ENCODE results near the gene TYRP1.

Gene TYRP1

DNA sequence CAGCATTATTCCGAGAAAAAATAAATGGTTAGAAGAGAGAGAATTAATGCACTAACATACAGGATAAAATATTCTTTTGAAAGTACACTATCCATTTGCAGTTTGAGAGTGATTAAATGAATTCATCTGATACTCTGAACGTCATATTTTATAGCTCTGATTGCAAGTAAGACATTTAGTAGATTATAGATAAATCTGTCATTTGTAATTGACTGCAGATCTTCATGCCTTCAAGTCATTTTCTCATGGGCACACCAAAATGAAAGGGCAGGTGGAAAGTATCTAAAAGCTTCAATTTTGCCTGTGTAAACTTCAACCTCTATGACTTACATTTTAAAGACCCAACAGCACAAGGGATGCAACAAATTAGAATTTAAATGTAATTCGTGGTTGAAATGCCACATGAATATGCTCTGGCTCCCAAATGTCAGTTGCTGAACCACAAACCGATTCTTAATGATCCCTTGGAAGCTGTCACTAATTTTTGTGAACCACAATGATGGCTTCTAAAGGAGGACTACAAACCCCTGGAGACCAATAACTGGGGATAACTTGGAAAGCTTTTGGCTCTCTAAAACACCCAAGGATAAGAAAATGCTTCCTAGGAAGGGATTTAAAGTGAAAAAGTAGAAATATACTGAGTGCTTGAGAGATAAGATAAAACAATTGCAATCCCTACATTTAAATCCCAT lies 3.9 kb downstream of the TYRP1 start:
- no peak for DNase-seq (ENCODE audit: low read depth)

DNA sequence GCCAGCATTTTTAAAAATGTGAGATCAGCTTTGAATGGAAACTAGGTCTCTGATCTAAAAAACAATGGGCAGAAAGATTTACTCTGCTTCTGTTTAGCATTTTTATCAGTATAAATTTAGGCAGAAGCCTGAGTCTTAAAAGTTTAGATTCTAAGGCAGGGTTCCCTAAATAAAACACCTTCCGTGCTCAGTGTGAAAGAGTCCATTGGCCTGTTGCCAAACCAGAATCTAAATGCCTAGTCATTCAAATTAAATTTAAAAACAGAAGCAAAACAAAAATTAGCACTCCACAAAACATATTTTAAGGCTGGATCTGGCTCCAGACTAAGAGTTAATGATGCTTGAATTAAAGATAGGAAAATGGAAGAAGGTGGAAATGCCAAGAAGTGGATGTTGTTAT lies 4.5 kb downstream of the TYRP1 start:
- no peak for DNase-seq (ENCODE audit: low read depth)

DNA sequence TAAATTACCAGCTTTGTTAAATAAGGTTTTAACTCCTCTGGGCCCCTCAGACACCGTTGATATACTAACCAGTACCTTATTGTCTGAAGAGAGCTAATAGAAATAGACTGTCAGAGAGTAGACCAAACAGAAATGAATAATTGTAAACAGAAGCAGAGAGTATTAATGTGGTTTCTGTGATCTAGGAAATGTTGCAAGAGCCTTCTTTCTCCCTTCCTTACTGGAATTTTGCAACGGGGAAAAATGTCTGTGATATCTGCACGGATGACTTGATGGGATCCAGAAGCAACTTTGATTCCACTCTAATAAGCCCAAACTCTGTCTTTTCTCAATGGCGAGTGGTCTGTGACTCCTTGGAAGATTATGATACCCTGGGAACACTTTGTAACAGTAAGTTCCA lies 5.1 kb downstream of the TYRP1 start:
- no peak for DNase-seq (ENCODE audit: low read depth)

DNA sequence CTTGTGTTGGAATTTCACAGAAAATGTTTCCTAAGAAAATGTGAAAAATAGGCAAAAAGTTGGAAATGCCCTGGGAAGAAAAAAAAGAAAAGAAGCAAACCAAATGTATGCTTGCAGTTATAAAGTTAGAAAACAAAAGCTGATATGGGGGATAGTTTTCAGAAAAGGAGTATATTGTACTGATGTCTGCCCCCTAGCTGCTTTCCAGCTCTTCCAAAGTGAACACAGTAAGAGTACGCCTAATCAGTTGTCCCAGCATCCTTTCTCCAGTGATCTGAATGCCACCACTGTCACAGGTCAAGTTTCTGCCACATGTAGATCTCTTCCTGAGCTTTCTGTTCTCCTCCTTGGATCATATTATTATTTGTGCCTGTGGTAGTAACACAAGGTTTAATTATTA lies 5.8 kb downstream of the TYRP1 start:
- no peak for DNase-seq (ENCODE audit: low read depth)

DNA sequence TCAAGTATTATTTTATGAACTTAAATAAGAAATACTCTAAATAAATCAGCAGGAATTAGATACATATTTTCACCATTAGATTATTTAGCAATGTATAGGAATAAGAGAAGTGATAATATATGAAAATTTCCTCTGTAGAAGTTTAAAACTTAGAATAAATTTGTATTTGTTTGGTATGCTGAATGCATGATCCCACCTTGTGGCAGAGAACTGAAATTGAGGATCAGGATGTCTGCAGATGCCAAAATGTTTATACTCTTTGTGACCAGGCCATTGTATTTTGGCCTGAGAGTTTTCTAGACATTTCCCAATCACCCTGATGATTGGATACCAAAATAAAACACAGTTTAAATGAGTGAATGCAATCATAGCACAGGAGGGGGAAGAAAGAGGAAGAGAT lies 6.3 kb downstream of the TYRP1 start:
- no peak for DNase-seq (ENCODE audit: low read depth)

DNA sequence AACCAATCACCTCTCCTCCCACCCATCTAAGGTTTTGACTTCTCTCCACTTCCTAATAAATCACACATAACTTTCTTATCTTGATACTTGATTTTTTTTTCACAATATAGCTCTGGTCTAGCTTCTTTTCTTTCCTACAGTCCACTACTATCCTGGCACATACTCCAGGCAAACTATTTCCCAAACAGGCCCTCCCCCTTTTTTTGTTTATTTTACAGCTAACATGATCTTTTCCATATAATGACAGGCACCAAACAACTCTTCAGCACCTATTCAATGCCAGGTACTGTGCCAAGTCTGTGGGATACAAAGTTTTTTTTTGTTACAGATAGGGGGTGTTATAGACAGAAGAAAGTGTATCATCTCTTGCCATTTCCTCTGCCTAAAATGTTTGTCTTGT lies 7.9 kb downstream of the TYRP1 start:
- DNase-seq (ENCODE audit: low read depth): no peak

DNA sequence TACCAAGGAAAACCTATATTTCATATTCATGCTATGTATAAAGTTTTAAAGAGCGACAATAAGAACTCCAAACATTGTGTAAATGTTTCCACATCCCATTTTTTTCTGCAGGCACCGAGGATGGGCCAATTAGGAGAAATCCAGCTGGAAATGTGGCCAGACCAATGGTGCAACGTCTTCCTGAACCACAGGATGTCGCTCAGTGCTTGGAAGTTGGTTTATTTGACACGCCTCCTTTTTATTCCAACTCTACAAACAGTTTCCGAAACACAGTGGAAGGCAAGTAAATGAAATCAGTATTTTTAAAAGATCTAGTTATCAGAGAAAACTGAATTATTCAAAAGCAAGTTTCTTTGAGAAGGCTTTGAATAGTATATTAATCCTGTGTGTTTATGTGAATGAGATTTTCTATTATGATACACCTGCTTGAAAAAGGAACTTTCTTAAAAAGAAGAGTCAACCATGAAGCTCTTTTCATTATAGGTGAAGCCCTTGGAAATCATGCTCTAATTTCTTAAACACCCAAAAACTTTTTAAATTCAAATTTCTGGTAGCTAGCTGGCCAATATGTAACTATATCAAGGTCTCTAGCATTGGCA lies 9.1 kb downstream of the TYRP1 start:
- no peak for DNase-seq (ENCODE audit: low read depth)

DNA sequence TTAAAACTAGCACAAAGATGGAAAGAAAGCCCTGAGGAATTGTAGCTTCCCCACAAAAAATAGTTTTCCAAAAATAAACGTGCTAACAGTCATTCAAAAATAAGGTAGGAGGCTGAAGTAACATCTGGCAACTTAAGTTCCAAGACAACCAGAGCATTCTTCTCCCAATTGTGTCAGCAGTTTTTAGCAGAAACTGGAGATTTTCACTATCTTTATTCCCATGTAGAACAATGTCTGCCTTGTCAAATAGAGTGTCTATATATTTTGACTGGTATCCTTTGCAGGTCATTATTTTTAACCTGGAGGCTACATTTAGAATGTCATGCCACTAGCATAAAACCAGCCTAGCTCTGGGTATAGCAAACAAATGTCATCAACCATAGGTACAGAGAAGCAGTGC lies 10.8 kb downstream of the TYRP1 start:
- DNase-seq (ENCODE audit: low read depth): no peak

DNA sequence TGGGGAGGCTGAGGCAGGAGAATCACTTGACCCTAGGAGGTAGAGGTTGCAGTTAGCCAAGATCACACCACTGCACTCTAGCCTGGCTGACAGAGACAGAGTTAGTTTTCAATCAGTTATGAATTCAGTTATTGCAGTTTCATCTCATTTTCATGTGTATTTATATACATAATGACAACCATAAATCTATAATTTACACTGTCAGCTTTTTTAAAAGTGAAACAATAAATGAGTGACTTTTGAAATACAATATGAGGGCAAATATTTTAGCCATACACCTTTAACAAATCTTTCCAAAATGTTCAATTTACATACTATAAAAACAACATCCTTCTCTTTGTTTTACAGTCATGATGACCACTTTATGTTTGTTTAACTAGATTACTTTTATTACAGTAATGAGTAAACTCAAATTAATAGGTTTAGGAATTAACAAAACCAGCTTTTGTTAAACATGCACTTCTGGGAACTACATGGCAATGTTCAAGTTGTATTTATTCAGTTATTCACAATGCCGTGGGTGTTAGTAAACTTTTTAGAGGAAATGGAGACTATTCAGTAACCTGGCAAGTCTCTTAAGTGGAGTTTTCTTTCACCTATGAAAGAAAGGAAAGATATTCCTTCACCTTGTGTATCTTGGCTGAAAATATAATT lies 12.7 kb downstream of the TYRP1 start:
- no peak for DNase-seq (ENCODE audit: low read depth)

DNA sequence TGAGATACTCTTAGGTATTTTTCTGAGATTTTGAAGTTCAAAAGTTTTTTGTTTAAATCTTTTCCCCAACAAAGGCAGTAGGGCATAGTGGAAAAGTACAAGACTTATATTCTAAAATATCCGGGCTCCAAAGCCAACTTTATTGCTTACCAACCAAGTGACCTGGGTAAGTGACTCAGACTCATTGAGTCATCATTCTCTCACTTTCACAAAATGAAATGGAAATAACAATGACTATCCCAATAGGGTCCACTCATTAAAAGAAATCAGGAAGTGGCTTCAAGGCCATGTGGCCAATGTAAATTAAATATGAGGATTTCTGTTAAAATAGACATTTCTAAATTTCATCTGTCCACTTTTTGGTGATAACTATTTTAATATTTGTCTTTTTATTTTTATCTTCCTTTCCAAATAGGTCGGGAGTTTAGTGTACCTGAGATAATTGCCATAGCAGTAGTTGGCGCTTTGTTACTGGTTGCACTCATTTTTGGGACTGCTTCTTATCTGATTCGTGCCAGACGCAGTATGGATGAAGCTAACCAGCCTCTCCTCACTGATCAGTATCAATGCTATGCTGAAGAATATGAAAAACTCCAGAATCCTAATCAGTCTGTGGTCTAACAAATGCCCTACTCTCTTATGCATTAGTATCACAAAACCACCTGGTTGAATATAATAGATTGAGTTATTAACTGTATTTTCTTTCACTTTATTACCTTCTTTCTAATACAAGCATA lies 15.5 kb downstream of the TYRP1 start:
- peak; percentile 35 for DNase-seq (ENCODE audit: low read depth)

DNA sequence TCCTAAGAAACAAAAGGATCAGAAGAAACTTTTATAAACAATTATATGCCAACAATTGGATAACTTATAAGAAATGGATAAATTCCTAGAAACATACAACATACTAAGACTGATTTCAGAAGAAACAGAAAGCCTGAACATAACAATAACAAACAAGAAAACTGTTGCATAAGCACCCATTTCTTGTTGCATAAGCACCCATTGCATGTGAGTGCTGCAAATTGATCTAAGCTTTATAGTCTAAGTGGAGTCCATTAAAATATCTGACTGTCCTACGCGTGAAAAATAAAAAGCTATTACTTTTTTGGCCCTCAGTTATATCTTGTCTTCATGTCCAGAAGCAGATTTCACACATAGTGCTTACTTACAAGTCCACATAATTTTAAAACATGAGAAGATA lies 19.3 kb downstream of the TYRP1 start:
- no peak for DNase-seq (ENCODE audit: low read depth)

DNA sequence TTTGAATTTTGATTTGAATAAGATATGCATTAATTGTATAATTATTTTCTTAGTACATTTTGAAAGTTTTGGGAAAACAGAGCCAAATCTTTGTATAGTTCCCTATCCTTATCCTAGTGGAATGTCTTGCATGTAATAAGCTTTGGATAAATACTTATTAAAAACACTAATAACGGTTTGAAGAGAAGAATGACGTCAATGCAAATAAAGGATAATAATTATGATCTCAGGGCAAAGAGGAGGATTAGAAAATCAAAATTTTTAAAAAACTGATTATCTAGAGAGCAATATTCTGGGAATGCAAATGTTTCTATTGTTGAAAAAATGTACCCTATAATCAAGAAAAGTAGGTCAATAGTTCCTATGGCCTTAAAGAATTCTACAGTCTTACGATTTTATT lies 22.1 kb downstream of the TYRP1 start:
- no peak for DNase-seq (ENCODE audit: low read depth)

DNA sequence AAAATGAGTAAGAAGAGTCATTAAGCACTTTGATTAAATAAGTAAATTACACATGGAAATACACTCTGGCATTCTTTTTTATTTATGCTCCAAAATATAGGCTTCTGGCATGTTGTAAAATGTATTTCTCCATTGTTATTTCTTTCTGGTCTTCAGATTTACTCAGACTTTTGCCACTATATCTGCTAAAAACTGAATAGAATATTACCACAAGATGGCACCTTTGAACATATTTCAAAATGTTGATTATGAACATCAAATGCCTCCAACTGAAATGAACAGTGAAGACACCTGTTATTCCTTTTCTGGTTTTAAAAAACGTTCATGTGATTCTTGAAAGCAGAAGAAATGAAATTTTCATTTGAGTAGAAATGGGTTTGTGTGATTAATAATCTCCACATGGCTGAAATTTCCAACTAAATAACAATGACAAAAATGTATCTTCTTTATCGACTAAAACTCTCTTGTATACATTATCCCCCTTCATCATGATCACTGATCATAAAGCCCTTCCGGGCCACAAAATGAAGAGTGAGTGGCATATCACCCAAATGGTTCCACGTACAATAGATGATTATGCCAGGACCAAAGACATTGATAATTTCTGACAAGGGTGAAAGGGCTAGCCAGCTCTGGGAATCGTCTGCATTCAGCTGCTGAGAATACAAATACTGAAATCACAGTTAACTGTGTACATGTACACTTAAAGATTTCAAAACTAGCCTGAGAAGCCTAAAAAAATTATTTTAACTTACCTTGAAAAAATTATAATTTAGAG lies 23.8 kb downstream of the TYRP1 start:
- DNase-seq (ENCODE audit: low read depth): no peak

DNA sequence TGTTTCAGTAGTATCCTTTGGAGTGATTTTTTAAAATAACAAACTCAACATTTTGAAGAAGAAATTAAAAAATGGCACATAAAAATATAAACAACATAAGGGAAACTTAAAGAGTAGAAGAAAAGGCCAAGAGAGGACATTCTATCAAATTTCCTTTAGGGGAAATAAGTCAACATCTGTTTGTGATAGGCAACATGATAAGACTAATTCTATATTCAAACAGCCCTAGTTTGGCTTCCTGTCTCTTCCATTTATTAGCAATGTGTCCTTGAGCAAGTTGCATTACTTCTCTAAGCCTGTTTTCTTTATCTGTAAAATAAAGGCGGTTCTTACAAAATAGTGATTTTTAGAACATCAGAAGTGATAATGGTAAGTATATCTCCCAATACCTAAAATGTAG lies 24.7 kb downstream of the TYRP1 start:
- DNase-seq (ENCODE audit: low read depth): no peak

DNA sequence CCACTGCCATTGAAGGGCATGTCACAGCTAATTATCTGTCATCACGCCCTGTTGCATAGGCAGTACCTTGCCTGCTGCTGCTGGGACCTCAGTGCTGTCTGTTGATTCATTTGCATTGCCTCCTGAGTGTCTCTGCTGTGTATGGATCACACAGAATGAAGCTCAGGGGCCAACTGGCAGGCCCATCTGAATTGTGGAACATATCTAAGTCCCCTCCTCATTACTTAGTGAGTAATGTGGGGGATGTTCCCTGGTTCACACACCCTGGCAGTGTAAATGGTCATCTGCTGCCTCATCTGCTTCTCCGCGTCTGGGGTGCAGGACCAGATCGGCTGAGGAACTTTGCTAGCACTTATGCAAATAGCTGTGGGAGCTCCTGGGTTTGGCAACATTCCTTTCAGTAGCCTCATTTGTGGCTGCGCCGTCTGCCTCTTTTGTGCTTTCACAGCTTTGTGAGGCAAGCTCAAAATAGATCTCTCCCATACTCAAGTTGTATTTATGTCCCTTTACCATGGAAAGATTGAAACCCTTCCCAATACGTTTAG lies 25.4 kb downstream of the TYRP1 start:
- no peak for DNase-seq (ENCODE audit: low read depth)

DNA sequence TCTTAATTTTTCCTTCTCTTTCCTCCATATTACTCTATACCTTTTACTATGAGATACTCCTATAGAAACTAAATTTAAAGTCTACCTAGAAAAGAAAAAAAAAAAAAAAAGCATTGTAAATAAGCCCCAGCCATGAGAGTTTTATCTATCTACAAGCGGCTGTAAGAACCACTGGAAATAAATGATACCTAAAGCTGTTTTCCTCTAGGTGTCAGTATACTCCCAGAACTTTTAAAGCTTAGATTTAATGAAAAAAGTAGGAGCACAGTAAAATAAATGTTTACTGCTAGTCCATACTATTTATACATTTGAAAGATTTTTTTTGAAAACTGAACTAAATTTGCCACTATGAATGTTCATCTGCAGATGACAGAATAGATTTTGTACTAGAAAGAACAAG lies 26.2 kb downstream of the TYRP1 start:
- DNase-seq (ENCODE audit: low read depth): no peak

DNA sequence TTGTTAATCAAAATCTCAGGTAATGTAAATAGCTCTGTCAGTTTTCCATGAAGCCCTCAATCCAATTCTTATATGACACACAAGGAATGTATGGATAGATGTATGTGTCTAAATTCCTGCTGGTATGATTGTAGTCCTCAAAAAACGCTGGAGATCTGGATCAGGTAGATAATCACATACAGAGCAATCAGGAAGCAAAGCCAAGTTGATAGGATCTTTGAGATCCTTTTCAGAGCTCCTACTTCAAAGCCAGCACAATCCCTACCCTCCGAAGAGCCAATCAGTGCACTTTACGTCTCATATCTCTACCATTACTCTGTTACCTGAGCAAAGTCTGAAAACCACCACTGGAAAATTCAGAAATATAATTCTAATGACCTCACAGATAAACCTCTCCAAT lies 27.4 kb downstream of the TYRP1 start:
- DNase-seq (ENCODE audit: low read depth): no peak

DNA sequence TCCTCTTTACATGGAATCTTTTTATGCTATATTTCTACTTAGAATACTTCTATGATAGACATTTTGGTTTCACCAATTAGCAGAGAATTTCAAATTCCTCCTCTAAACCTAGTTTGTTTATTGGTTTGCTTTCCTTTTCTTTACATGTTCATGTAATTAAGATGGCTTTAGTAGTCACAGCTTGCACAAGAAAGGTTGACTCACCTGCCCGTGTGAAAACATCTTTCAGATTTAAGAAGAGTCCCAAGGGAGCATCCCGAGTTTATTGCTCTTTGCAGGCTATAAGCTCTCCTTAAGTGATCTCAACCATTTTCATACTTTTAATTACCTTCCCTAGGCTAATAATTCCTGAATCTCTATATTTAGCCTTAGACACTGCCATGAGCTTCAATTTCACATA lies 28.9 kb downstream of the TYRP1 start:
- no peak for DNase-seq (ENCODE audit: low read depth)

DNA sequence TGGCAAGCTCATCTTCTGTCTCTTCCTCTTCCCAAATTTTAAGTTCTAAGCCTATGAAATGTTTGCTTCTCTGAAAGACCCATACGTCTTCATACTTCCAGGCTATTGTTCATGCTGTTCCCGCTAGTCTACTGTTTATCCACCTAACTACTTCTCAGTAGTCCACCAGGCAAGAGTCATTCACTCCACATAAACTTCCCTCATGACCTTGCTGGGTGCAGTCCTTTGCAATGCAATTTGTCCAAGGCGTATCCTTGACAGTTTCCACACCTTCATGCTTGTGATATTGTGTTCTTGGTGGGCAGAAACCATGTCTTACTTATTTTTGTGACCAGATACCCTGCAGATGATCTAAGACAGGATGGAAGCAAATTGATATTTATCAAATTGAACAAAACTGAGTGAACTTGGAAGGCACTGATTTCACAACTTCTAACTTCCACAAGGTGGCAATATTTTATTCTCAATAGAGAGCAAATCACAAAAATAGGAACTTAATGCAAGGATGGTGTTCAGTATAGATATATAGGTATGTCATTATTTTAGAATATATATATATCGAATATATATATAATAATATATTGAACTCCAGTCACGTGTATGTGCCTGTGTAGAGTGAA lies 30.3 kb downstream of the TYRP1 start:
- no peak for DNase-seq (ENCODE audit: low read depth)

DNA sequence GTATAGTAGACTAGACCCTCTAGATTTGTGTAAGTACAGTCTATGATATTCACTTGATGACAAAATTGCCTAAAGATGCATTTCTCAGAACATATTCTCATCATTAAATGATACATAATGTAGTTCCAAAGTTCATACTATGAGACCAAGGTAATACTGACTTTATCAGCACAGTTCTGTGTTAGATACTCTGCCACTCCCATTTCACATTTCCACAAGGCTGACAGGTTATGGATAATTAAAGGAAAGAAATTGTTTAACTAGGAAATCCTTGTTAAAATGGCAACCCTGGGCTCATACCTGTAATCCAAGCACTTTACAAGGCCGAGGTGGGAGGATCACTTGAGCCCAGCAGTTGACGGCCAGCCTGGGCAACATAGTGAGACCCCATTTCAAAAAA lies 33.6 kb downstream of the TYRP1 start:
- no peak for DNase-seq (ENCODE audit: low read depth)

DNA sequence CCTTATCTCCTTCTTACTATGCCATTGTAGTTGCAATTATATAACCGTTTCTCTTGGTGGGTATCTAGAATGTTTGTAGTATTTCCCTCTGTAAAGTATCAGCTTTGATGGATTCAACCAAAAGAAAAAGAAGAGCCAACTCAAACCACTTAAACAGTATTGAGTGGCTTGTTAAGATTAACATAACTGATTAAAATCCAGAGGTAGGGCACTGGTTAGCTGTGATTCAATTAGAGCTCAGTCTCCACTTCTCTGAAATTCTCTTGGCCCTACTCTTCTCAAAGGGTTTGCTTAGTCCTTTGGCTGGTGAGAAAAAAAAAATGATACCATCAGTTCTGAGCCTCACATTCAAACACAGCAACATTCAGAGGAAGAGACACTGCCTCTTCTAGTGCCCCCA lies 37.0 kb downstream of the TYRP1 start:
- no peak for DNase-seq (ENCODE audit: low read depth)

DNA sequence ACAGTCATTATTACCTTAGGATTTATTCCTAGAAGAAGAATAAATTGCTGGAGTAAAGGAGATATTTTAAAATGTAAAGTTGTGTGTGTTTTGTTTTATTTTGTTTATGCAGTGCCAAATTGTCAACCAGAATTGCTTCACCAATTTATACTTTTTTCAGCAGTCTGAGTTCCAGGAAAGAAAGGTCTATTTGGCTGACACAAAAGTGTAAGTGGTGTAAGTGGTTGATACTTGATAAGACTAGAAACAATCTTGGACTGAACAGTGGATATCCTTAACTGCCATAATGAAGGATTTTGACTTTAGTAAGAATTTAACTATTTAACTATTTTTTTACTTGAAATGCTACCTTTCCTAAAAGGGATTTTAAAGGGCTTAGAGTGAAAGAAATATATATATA lies 37.7 kb downstream of the TYRP1 start:
- DNase-seq (ENCODE audit: low read depth): no peak

All from HS-27A (cell line).